ENCODE data around the gene ZNF701. TPM values are rescaled to one million over a fixed set of nuclear protein-coding genes. Genes with fewer than 3 reads are reported as not detected.
A peak's percentile ranks its signal among the peaks of the same experiment; 100 is the strongest.

The ZNF701 gene
- total and polyA plus RNA-seq, 2 of the 8 experiments (the other 6 are each of a cell fraction or from before 2014, with no cell fraction given), result 4.9 to 18.7 TPM

DNA sequence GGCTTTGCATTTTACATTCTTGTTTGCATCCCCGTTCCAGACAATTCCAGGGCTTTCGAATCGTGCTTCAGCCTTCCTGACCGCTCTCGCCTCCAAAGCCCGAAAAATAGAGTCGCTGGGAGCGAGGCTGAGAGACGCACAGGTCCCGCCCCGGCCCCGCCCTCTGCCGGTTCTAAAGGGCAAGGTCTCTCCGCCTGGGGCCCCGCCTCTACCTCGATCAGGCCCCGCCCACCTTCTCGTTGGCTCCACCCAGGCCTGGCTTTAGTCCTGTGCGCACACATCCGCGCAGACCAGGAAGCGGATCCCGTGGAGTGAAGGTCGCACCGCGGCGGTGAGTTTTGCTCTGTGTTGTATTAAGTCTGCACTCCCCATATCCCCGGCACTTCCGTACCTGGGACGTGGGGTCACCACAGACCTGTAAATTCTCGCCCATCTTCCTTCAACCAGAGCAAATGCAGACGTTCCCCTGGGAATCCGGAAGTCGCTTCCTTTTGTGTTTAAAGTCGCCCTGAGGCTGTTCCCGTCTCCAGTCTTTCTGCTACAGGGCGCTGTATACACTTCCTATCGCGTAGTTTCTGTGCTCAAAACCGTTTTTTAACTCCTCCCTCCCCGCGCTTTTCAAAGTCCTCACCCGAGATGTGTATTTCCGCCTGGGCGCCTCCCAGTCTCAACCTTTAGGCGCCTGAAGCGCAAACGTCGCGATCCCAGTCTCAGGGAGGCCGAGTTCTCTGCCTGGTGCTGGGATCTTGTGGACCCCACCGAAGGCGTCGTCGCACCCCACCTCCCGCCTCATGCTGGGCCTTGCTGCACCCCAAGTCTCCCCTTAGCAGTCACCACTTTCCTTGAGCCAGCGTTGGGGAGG lies at the start of gene ZNF701 (continued):
- TF ChIP-seq, protein P1, sequence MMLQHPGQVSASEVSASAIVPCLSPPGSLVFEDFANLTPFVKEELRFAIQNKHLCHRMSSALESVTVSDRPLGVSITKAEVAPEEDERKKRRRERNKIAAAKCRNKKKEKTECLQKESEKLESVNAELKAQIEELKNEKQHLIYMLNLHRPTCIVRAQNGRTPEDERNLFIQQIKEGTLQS (IDR thresholded peaks at IDR 0.05; ENCODE audit: insufficient read depth, low read depth, low read length), result no peak
- TF ChIP-seq EZH2 (IDR thresholded peaks at IDR 0.05; ENCODE audit: low read depth, low read length, severe bottlenecking) (no peak), RBBP5 (IDR thresholded peaks at IDR 0.05; ENCODE audit: borderline replicate concordance, low read depth, low read length) (peak; percentile 66; the same call in 1 of the 2 replicates), POLR2AphosphoS5 (IDR thresholded peaks at IDR 0.05; ENCODE audit: low read depth, low read length) (peak; percentile 96), EP300 (IDR thresholded peaks at IDR 0.05; ENCODE audit: borderline replicate concordance in 1 of 2, low read depth in 2 of 2, low read length in 2 of 2) (no peak), SP1 (IDR thresholded peaks at IDR 0.05; ENCODE audit: low read depth, low read length) (no peak), SP2 (IDR thresholded peaks at IDR 0.05; ENCODE audit: low read length) (no peak), CBX5 (IDR thresholded peaks at IDR 0.05; ENCODE audit: low read depth, low read length) (no peak), CBX8 (IDR thresholded peaks at IDR 0.05; ENCODE audit: borderline replicate concordance, low read depth, low read length) (no peak), BACH1 (IDR thresholded peaks at IDR 0.05; ENCODE audit: low read length) (no peak), BRCA1 (IDR thresholded peaks at IDR 0.05; ENCODE audit: low read depth, low read length) (no peak), HDAC2 (IDR thresholded peaks at IDR 0.05; ENCODE audit: borderline replicate concordance in 1 of 2, low read depth in 2 of 2, low read length in 2 of 2) (0 out of 4 replicates have a peak, but pooled peaks have one; percentile 38 to 75), SUZ12 (IDR thresholded peaks at IDR 0.05; ENCODE audit: low read length) (no peak), SAP30 (IDR thresholded peaks at IDR 0.05; ENCODE audit: insufficient read depth, insufficient replicate concordance, low read length) (peak; percentile 65), FOSL1 (IDR thresholded peaks at IDR 0.05; ENCODE audit: insufficient read depth, low read depth, low read length) (no peak), ASH2L (IDR thresholded peaks at IDR 0.05; ENCODE audit: low read length) (peak; percentile 81), ZNF274 (IDR thresholded peaks at IDR 0.05; ENCODE audit: borderline replicate concordance, extremely low read depth, low read length) (no peak)
- TF ChIP-seq, protein P2, sequence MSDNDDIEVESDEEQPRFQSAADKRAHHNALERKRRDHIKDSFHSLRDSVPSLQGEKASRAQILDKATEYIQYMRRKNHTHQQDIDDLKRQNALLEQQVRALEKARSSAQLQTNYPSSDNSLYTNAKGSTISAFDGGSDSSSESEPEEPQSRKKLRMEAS (IDR thresholded peaks at IDR 0.05), result no peak
- TF ChIP-seq, protein P3, sequence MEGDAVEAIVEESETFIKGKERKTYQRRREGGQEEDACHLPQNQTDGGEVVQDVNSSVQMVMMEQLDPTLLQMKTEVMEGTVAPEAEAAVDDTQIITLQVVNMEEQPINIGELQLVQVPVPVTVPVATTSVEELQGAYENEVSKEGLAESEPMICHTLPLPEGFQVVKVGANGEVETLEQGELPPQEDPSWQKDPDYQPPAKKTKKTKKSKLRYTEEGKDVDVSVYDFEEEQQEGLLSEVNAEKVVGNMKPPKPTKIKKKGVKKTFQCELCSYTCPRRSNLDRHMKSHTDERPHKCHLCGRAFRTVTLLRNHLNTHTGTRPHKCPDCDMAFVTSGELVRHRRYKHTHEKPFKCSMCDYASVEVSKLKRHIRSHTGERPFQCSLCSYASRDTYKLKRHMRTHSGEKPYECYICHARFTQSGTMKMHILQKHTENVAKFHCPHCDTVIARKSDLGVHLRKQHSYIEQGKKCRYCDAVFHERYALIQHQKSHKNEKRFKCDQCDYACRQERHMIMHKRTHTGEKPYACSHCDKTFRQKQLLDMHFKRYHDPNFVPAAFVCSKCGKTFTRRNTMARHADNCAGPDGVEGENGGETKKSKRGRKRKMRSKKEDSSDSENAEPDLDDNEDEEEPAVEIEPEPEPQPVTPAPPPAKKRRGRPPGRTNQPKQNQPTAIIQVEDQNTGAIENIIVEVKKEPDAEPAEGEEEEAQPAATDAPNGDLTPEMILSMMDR (IDR thresholded peaks at IDR 0.05; ENCODE audit: control extremely low read depth in 1 of 3, insufficient read depth in 1 of 3, low read depth in 1 of 3, low read length in 3 of 3), result peak in 2 of 3 experiments; percentile 10 to 23; a peak in 2 of 4 replicates
